ENCODE data around the gene GORASP1. TPM values are rescaled to one million over a fixed set of nuclear protein-coding genes. Genes with fewer than 3 reads are reported as not detected.

The GORASP1 gene
- total RNA-seq, 1 experiment from 2014 or later: 58.6 TPM

GRCh38 chr3:39086144-39086543, 21.3 kb downstream of the GORASP1 start:
- no peaks in the 10 kb centered on the region for H3K9me3 Mint-ChIP-seq (ENCODE audit: low read depth, unreplicated experiment)
- no TSS peak for BruUV-seq (replicated peaks)
- H3K36me3 Mint-ChIP-seq (ENCODE audit: insufficient read depth, unreplicated experiment): peaks cover 4% of the 10 kb centered on the region
- CTCF ChIA-PET: no interaction called here
- H3K4me3 Mint-ChIP-seq (ENCODE audit: low read depth, unreplicated experiment): no peak overlapping the region
- DNase-seq: no peak
- no peaks in the 10 kb centered on the region for H3K27me3 Mint-ChIP-seq (ENCODE audit: unreplicated experiment)
- H3K27ac Mint-ChIP-seq (ENCODE audit: unreplicated experiment): no peak overlapping the region
- intact Hi-C loops (cut with micrococcal nuclease; ENCODE audit: unreplicated experiment): no loop called here
- H3K4me1 Mint-ChIP-seq (ENCODE audit: low read depth, unreplicated experiment): no peaks in the 10 kb centered on the region
- TF ChIP-seq CTCF (IDR thresholded peaks at IDR 0.05; ENCODE audit: unreplicated experiment): no peak

GRCh38 chr3:39082666-39083313, 24.6 kb downstream of the GORASP1 start:
- H3K4me1 Mint-ChIP-seq (ENCODE audit: low read depth, unreplicated experiment): no peaks in the 10 kb centered on the region
- no peaks in the 10 kb centered on the region for H3K9me3 Mint-ChIP-seq (ENCODE audit: low read depth, unreplicated experiment)
- TF ChIP-seq CTCF (IDR thresholded peaks at IDR 0.05; ENCODE audit: unreplicated experiment): no peak
- H3K36me3 Mint-ChIP-seq (ENCODE audit: insufficient read depth, unreplicated experiment): peaks cover 4% of the 10 kb centered on the region
- no peak for DNase-seq
- CTCF ChIA-PET: no interaction called here
- H3K27me3 Mint-ChIP-seq (ENCODE audit: unreplicated experiment): no peaks in the 10 kb centered on the region
- H3K4me3 Mint-ChIP-seq (ENCODE audit: low read depth, unreplicated experiment): no peak overlapping the region
- intact Hi-C loops (cut with micrococcal nuclease; ENCODE audit: unreplicated experiment): no loop called here
- BruUV-seq (replicated peaks): no TSS peak
- H3K27ac Mint-ChIP-seq (ENCODE audit: unreplicated experiment): no peak overlapping the region

- intact Hi-C loops (cut with micrococcal nuclease; ENCODE audit: unreplicated experiment): no loop called here
- DNase-seq: no peak
These were observed 27.4 kb downstream of the GORASP1 start for GRCh38 chr3:39080026-39080425.

GRCh38 chr3:39079530-39079929, 27.9 kb downstream of the GORASP1 start:
- H3K36me3 Mint-ChIP-seq (ENCODE audit: insufficient read depth, unreplicated experiment): peaks cover 20% of the 10 kb centered on the region
- TF ChIP-seq CTCF (IDR thresholded peaks at IDR 0.05; ENCODE audit: unreplicated experiment): no peak
- H3K27me3 Mint-ChIP-seq (ENCODE audit: unreplicated experiment): no peaks in the 10 kb centered on the region
- H3K4me1 Mint-ChIP-seq (ENCODE audit: low read depth, unreplicated experiment): no peaks in the 10 kb centered on the region
- no peak overlapping the region for H3K27ac Mint-ChIP-seq (ENCODE audit: unreplicated experiment)
- BruUV-seq (replicated peaks): no TSS peak
- CTCF ChIA-PET: interaction anchor here (0.7 kb wide), 1 partner anchor 38 kb away, joined by 4 read pairs; no protein-coding TSS in a partner anchor
- H3K9me3 Mint-ChIP-seq (ENCODE audit: low read depth, unreplicated experiment): no peaks in the 10 kb centered on the region
- intact Hi-C loops (cut with micrococcal nuclease; ENCODE audit: unreplicated experiment): no loop called here
- no peak overlapping the region for H3K4me3 Mint-ChIP-seq (ENCODE audit: low read depth, unreplicated experiment)
- DNase-seq: no peak

More at GRCh38 chr3:39080026-39080425, 27.4 kb downstream of the GORASP1 start:
- TF ChIP-seq CTCF (IDR thresholded peaks at IDR 0.05; ENCODE audit: unreplicated experiment): no peak
- Mint-ChIP-seq H3K27me3 (ENCODE audit: unreplicated experiment) (no peaks in the 10 kb centered on the region), H3K4me3 (ENCODE audit: low read depth, unreplicated experiment) (no peak overlapping the region), H3K36me3 (ENCODE audit: insufficient read depth, unreplicated experiment) (peaks cover 16% of the 10 kb centered on the region), H3K27ac (ENCODE audit: unreplicated experiment) (no peak overlapping the region), H3K9me3 (ENCODE audit: low read depth, unreplicated experiment) (no peaks in the 10 kb centered on the region), H3K4me1 (ENCODE audit: low read depth, unreplicated experiment) (no peaks in the 10 kb centered on the region)
- no TSS peak for BruUV-seq (replicated peaks)
- CTCF ChIA-PET: interaction anchor here (0.7 kb wide), 1 partner anchor 37 kb away, joined by 4 read pairs; no protein-coding TSS in a partner anchor
